ENCODE results near the gene SQOR. TPM values are rescaled to one million over a fixed set of nuclear protein-coding genes. Genes with fewer than 3 reads are reported as not detected.

SQOR gene
- total RNA-seq, 4 donors from 2014 or later, result 33.2 to 46.8 (median 39.9) TPM

DNA sequence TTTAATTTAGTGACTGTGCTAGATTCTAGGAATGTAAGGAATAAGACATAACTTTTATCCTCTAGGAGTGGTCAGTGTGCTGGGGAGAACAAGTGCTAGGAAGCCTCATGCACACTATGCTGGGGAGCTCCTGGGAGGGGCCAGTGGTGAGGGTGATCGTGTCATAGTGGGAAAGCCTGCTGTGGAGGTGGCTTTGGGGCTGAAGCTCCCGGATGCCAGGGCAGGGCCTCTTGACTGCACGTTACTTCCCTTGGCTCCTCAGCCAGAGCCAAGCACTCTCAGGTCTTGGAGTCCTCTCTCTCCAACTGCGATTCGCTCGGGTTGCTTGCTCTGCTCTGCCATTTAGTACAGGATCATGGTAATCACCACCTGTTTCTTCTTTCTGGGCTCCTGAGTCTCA, 33.6 kb downstream of the SQOR start:
- 88% methylated on average over 6 of the region's 6 CpGs for WGBS
- DNase-seq (ENCODE audit: low spot score in 2 of 2), result no peak
- Histone ChIP-seq H3K9me3 (no peaks in the 10 kb centered on the region), H3K4me1 (peaks cover 5% of the 10 kb centered on the region), H3K36me3 (peaks cover 32% of the 10 kb centered on the region), H3K27ac (no peak overlapping the region), H3K4me3 (no peak overlapping the region), H3K27me3 (no peaks in the 10 kb centered on the region)
- no peak for TF ChIP-seq POLR2AphosphoS5 (IDR thresholded peaks at IDR 0.05)
- TF ChIP-seq EP300 (IDR thresholded peaks at IDR 0.05), result no peak
- TF ChIP-seq, protein P1, sequence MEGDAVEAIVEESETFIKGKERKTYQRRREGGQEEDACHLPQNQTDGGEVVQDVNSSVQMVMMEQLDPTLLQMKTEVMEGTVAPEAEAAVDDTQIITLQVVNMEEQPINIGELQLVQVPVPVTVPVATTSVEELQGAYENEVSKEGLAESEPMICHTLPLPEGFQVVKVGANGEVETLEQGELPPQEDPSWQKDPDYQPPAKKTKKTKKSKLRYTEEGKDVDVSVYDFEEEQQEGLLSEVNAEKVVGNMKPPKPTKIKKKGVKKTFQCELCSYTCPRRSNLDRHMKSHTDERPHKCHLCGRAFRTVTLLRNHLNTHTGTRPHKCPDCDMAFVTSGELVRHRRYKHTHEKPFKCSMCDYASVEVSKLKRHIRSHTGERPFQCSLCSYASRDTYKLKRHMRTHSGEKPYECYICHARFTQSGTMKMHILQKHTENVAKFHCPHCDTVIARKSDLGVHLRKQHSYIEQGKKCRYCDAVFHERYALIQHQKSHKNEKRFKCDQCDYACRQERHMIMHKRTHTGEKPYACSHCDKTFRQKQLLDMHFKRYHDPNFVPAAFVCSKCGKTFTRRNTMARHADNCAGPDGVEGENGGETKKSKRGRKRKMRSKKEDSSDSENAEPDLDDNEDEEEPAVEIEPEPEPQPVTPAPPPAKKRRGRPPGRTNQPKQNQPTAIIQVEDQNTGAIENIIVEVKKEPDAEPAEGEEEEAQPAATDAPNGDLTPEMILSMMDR (IDR thresholded peaks at IDR 0.05), result no peak
- no peak for TF ChIP-seq POLR2A (IDR thresholded peaks at IDR 0.05)

DNA sequence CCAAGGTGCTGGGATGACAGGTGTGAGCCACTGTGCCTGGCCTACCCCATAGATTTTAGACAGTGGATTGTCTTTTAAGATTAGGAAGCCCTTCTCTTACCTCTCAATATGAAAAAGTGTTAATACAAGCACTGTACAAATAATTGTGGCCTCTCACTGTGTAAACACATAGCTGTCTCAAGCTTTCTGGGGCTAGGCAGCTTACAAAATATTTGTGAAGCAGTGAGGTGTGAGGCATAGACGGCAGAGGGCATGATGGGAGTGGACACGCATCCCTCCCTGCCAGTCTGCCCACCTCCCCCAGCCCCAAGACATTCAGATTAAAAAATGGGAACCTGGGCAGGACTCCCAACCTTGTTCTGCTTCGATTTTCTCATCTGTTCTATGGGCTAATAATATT, 34.6 kb downstream of the SQOR start:
- Histone ChIP-seq H3K9me3 (no peaks in the 10 kb centered on the region), H3K27me3 (no peaks in the 10 kb centered on the region), H3K36me3 (peaks cover 34% of the 10 kb centered on the region), H3K4me3 (no peak overlapping the region), H3K27ac (peak overlapping the region; percentile 20), H3K4me1 (peaks cover 5% of the 10 kb centered on the region)
- DNase-seq (ENCODE audit: low spot score in 2 of 2), result no peak
- 82% methylated on average over 3 of the region's 3 CpGs for WGBS
- TF ChIP-seq POLR2A (IDR thresholded peaks at IDR 0.05) (no peak), EP300 (IDR thresholded peaks at IDR 0.05) (no peak), POLR2AphosphoS5 (IDR thresholded peaks at IDR 0.05) (no peak)
- TF ChIP-seq, protein P1 (IDR thresholded peaks at IDR 0.05), result no peak

DNA sequence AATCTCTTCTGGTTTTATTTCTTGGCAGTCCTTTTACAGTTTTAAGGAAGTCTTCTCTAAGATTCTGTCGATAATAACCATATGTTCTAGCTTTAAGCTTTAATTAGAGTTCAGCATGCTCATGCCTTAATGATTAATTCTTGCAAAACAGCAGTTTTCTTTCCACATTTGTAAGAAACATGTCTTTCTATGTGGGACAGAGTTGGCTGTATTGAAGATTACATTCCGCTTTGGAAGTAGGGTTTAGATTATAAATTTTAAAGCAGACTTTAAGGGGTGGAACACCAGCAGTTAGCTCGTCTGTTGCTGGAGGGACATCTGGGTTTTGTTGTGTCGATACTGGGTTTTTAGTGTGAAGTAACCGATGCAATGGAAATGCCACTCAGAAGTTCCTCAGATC, 35.3 kb downstream of the SQOR start:
- Histone ChIP-seq H3K36me3 (peaks cover 39% of the 10 kb centered on the region), H3K27ac (peak overlapping the region; percentile 20), H3K9me3 (no peaks in the 10 kb centered on the region), H3K4me3 (no peak overlapping the region), H3K4me1 (peaks cover 5% of the 10 kb centered on the region), H3K27me3 (no peaks in the 10 kb centered on the region)
- WGBS, result 76% methylated on average over 5 of the region's 5 CpGs
- TF ChIP-seq EP300 (IDR thresholded peaks at IDR 0.05) (no peak), POLR2AphosphoS5 (IDR thresholded peaks at IDR 0.05) (no peak), POLR2A (IDR thresholded peaks at IDR 0.05) (no peak)
- TF ChIP-seq, protein P1 (IDR thresholded peaks at IDR 0.05), result no peak
- no peak for DNase-seq (ENCODE audit: low spot score in 2 of 2)

DNA sequence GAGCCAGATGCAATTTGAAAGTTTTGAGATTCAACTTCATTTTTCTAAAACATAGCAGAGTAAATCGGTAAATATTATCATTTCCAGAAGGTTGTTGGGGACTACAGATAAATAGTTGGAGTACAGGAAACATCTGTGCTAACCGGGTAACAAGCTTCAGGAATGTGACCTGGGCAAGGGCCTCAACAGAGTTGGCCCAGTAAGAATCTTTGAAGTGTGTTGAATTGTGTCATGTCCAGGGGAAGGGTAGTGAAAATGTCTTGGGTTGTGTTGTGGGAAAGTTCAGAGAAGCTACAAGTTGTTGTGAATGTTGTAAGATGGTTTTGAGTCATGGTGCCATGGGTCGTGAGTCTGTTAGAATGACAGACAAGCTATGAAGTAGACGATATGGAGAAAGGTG, 35.7 kb downstream of the SQOR start:
- peaks cover 5% of the 10 kb centered on the region for H3K4me1 ChIP-seq
- TF ChIP-seq EP300 (IDR thresholded peaks at IDR 0.05) (no peak), POLR2A (IDR thresholded peaks at IDR 0.05) (no peak), POLR2AphosphoS5 (IDR thresholded peaks at IDR 0.05) (no peak)
- TF ChIP-seq, protein P1 (IDR thresholded peaks at IDR 0.05), result no peak
- H3K4me3 ChIP-seq, result no peak overlapping the region
- no peak overlapping the region for H3K27ac ChIP-seq
- 71% methylated on average over 4 of the region's 4 CpGs for WGBS
- no peak for DNase-seq (ENCODE audit: low spot score in 2 of 2)
- peaks cover 43% of the 10 kb centered on the region for H3K36me3 ChIP-seq
- H3K9me3 ChIP-seq, result no peaks in the 10 kb centered on the region
- no peaks in the 10 kb centered on the region for H3K27me3 ChIP-seq

DNA sequence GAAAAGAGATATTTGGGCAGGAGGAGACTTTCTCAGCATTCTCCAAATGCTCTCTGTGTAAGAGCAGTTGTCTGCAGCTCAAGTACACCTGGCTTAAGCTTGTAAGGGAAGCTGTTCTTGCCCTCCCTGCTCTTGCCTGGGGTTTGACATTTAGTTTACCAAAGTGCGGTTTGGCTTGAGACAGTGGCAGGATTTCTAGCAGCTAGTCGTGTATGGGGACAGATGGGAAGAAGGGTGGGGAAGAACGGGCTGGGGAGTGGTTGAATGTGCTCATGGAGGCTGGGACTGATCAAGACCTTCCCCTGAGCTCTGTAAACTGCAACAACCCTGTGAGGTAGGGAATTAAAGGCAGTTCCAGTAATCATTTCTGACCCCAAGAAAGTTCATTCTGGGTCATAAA, 39.8 kb downstream of the SQOR start:
- DNase-seq (ENCODE audit: low spot score in 2 of 2), result no peak
- WGBS, result 61% methylated on average over 3 of the region's 3 CpGs
- Histone ChIP-seq H3K27ac (no peak overlapping the region), H3K4me3 (no peak overlapping the region), H3K27me3 (no peaks in the 10 kb centered on the region), H3K36me3 (peaks cover 76% of the 10 kb centered on the region), H3K4me1 (peaks cover 2% of the 10 kb centered on the region), H3K9me3 (no peaks in the 10 kb centered on the region)
- TF ChIP-seq EP300 (IDR thresholded peaks at IDR 0.05) (no peak), POLR2AphosphoS5 (IDR thresholded peaks at IDR 0.05) (no peak), POLR2A (IDR thresholded peaks at IDR 0.05) (no peak)
- TF ChIP-seq, protein P1 (IDR thresholded peaks at IDR 0.05), result no peak

All from suprapubic skin (tissue), 4 donors.